GM12891 (cell line): ENCODE measurements around the gene SETBP1.

Experiments
- DNase-seq: peaks from one replicate; pipeline ENCODE4 v3.0.0; 2011; ENCODE audit warnings: low spot score; ENCODE audit not compliant: insufficient read length
- FAIRE-seq: peaks from 2 replicates; lab custom pipeline; 2011; peaks lifted over from hg19 to GRCh38; lab: Jason Lieb, UNC
- PAX5 ChIP-seq: IDR thresholded peaks from 2 replicates; pipeline ENCODE4 v1.6.1; 2011; ENCODE audit warnings: low read length, moderate library complexity, mild to moderate bottlenecking; ENCODE audit not compliant: insufficient read depth, severe bottlenecking
- POLR2A ChIP-seq: IDR thresholded peaks from 2 replicates; pipeline ENCODE4 v1.6.1; 2011; ENCODE audit warnings: low read depth, low read length, control low read depth
- POLR2AphosphoS5 ChIP-seq: IDR thresholded peaks from 2 replicates; pipeline ENCODE4 v1.6.1; 2011; ENCODE audit warnings: low read depth, low read length, control low read depth
- POU2F2 ChIP-seq: IDR thresholded peaks from 2 replicates; pipeline ENCODE4 v1.6.1; 2011; ENCODE audit warnings: low read depth, mild to moderate bottlenecking, control low read depth, low read length, moderate library complexity
- SPI1 ChIP-seq: IDR thresholded peaks from 2 replicates; pipeline ENCODE4 v1.6.1; 2011; ENCODE audit warnings: low read depth, low read length, control low read depth
- TAF1 ChIP-seq: IDR thresholded peaks from 2 replicates; pipeline ENCODE4 v1.6.1; 2011; ENCODE audit warnings: low read depth, low read length, control low read depth

SETBP1 gene

GRCh38 chr18:44915661-44916060 lies 235.0 kb downstream of the SETBP1 start:
- FAIRE-seq: no peak
- no peak for TF ChIP-seq TAF1
- no peak for TF ChIP-seq POLR2AphosphoS5
- no peak for TF ChIP-seq SPI1
- no peak for TF ChIP-seq POU2F2

GRCh38 chr18:44916429-44917207 lies 235.9 kb downstream of the SETBP1 start:
- no peak for TF ChIP-seq PAX5
- DNase-seq: no peak
- FAIRE-seq: no peak

More at GRCh38 chr18:44915661-44916060, 235.0 kb downstream of the SETBP1 start:
- DNase-seq: no peak

GRCh38 chr18:44917216-44918141 lies 236.8 kb downstream of the SETBP1 start:
- no peak for TF ChIP-seq POU2F2
- no peak for TF ChIP-seq PAX5
- DNase-seq: no peak
- FAIRE-seq: no peak

GRCh38 chr18:44918142-44918476 lies 237.4 kb downstream of the SETBP1 start:
- TF ChIP-seq SPI1 (no peak), PAX5 (no peak), POLR2A (no peak), POU2F2 (no peak), POLR2AphosphoS5 (no peak), TAF1 (no peak)

GRCh38 chr18:44920441-44920840 lies 239.8 kb downstream of the SETBP1 start:
- TF ChIP-seq POLR2A: no peak
- no peak for TF ChIP-seq TAF1
- TF ChIP-seq POLR2AphosphoS5: no peak
- TF ChIP-seq PAX5: no peak
- no peak for TF ChIP-seq POU2F2
- no peak for TF ChIP-seq SPI1
- FAIRE-seq: no peak
- DNase-seq: no peak

More at GRCh38 chr18:44918142-44918476, 237.4 kb downstream of the SETBP1 start:
- FAIRE-seq (no peak), DNase-seq (no peak)

- no peak for DNase-seq
- TF ChIP-seq POU2F2 (no peak), TAF1 (no peak), SPI1 (no peak), POLR2A (no peak), PAX5 (no peak), POLR2AphosphoS5 (no peak)
- no peak for FAIRE-seq
These were observed 241.3 kb downstream of the SETBP1 start for GRCh38 chr18:44921974-44922373.

- FAIRE-seq (no peak), DNase-seq (no peak)
- no peak for TF ChIP-seq TAF1
These were observed 242.3 kb downstream of the SETBP1 start for GRCh38 chr18:44922968-44923367.

GRCh38 chr18:44924785-44925499 lies 244.3 kb downstream of the SETBP1 start:
- no peak for FAIRE-seq
- DNase-seq: no peak
- TF ChIP-seq POLR2A: no peak

- DNase-seq: no peak
These were observed 246.6 kb downstream of the SETBP1 start for GRCh38 chr18:44927127-44927849.

GRCh38 chr18:44934901-44935300 lies 254.2 kb downstream of the SETBP1 start:
- DNase-seq: no peak
- no peak for TF ChIP-seq SPI1
- no peak for TF ChIP-seq POU2F2
- no peak for TF ChIP-seq PAX5
- TF ChIP-seq POLR2A: no peak
- TF ChIP-seq TAF1: no peak
- no peak for TF ChIP-seq POLR2AphosphoS5
- no peak for FAIRE-seq

More at GRCh38 chr18:44927127-44927849, 246.6 kb downstream of the SETBP1 start:
- TF ChIP-seq POLR2A (no peak), POU2F2 (no peak), TAF1 (no peak), PAX5 (no peak), POLR2AphosphoS5 (no peak), SPI1 (no peak)
- no peak for FAIRE-seq
